ACHN (cell line): ENCODE data around the gene COL4A1.

ENCODE experiments used
- DNase-seq: peaks from one replicate; pipeline ENCODE4 v3.0.0-alpha.2; 2015
- in situ Hi-C: cut with HindIII; loops from 2 replicates; pipeline ENCODE4 v1.10.0; 2017; ENCODE audit warnings: low sequenced_read_pairs, low pct_ligation_motif_present, low pct_unique_long_range_greater_than_20kb

Gene COL4A1

GRCh38 chr13:110225003-110225402 lies 82.0 kb downstream of the COL4A1 start:
- DNase-seq: no peak
- in situ Hi-C loops: no loop called here

GRCh38 chr13:110224519-110224918 lies 82.4 kb downstream of the COL4A1 start:
- in situ Hi-C loops: loop anchor here (25.0 kb wide), 1 partner anchor 213 kb away; no protein-coding TSS in a partner anchor
- DNase-seq: no peak

- in situ Hi-C loops: loop anchor here (25.0 kb wide), 1 partner anchor 216 kb away; no protein-coding TSS in a partner anchor
- no peak for DNase-seq
Observed at GRCh38 chr13:110221406-110222117, 85.4 kb downstream of the COL4A1 start.

GRCh38 chr13:110220471-110220870 lies 86.5 kb downstream of the COL4A1 start:
- in situ Hi-C loops: loop anchor here (25.0 kb wide), 1 partner anchor 217 kb away; no protein-coding TSS in a partner anchor
- DNase-seq: no peak

GRCh38 chr13:110218581-110219201 lies 88.3 kb downstream of the COL4A1 start:
- DNase-seq: no peak
- in situ Hi-C loops: loop anchor here (25.0 kb wide), 1 partner anchor 219 kb away; no protein-coding TSS in a partner anchor

GRCh38 chr13:110217811-110218210 lies 89.1 kb downstream of the COL4A1 start:
- no peak for DNase-seq

GRCh38 chr13:110217085-110217484 lies 89.9 kb downstream of the COL4A1 start:
- DNase-seq: no peak
- in situ Hi-C loops: loop anchor here (25.0 kb wide), 1 partner anchor 220 kb away; no protein-coding TSS in a partner anchor

More at GRCh38 chr13:110217811-110218210, 89.1 kb downstream of the COL4A1 start:
- in situ Hi-C loops: loop anchor here (25.0 kb wide), 1 partner anchor 219 kb away; no protein-coding TSS in a partner anchor

- in situ Hi-C loops: loop anchor here (25.0 kb wide), 1 partner anchor 221 kb away; no protein-coding TSS in a partner anchor
- no peak for DNase-seq
Observed at GRCh38 chr13:110216398-110217041, 90.4 kb downstream of the COL4A1 start.

GRCh38 chr13:110216006-110216397 lies 91.0 kb downstream of the COL4A1 start:
- in situ Hi-C loops: loop anchor here (25.0 kb wide), 1 partner anchor 221 kb away; no protein-coding TSS in a partner anchor
- DNase-seq: no peak

- in situ Hi-C loops: loop anchor here (25.0 kb wide), 1 partner anchor 222 kb away; no protein-coding TSS in a partner anchor
- DNase-seq: no peak
Observed at GRCh38 chr13:110215606-110216005, 91.4 kb downstream of the COL4A1 start.

GRCh38 chr13:110214637-110215036 lies 92.3 kb downstream of the COL4A1 start:
- in situ Hi-C loops: loop anchor here (25.0 kb wide), 1 partner anchor 223 kb away; no protein-coding TSS in a partner anchor
- DNase-seq: no peak

GRCh38 chr13:110213461-110214074 lies 93.4 kb downstream of the COL4A1 start:
- DNase-seq: no peak

GRCh38 chr13:110212529-110212928 lies 94.4 kb downstream of the COL4A1 start:
- no peak for DNase-seq
- in situ Hi-C loops: loop anchor here (25.0 kb wide), 1 partner anchor 225 kb away; no protein-coding TSS in a partner anchor

More at GRCh38 chr13:110213461-110214074, 93.4 kb downstream of the COL4A1 start:
- in situ Hi-C loops: loop anchor here (25.0 kb wide), 1 partner anchor 224 kb away; no protein-coding TSS in a partner anchor

GRCh38 chr13:110211735-110212134 lies 95.2 kb downstream of the COL4A1 start:
- DNase-seq: no peak
- in situ Hi-C loops: loop anchor here (25.0 kb wide), 1 partner anchor 226 kb away; no protein-coding TSS in a partner anchor

- no peak for DNase-seq
- in situ Hi-C loops: loop anchor here (25.0 kb wide), 1 partner anchor 226 kb away; no protein-coding TSS in a partner anchor
Observed at GRCh38 chr13:110211046-110211445, 95.9 kb downstream of the COL4A1 start.

GRCh38 chr13:110210604-110210985 lies 96.4 kb downstream of the COL4A1 start:
- in situ Hi-C loops: loop anchor here (25.0 kb wide), 1 partner anchor 227 kb away; no protein-coding TSS in a partner anchor
- no peak for DNase-seq

- in situ Hi-C loops: loop anchor here (25.0 kb wide), 1 partner anchor 227 kb away; no protein-coding TSS in a partner anchor
Observed at GRCh38 chr13:110209950-110210603, 96.9 kb downstream of the COL4A1 start.

More at GRCh38 chr13:110209950-110210603, 96.9 kb downstream of the COL4A1 start:
- DNase-seq: no peak
